Hindlimb muscle (tissue), 1 donor: ENCODE data around the gene CHST13. TPM values are rescaled to one million over a fixed set of nuclear protein-coding genes. Genes with fewer than 3 reads are reported as not detected.

Source experiments
- polyA plus RNA-seq: library from polyadenylated mRNA; unstranded; fragments of 120-200 nt; gene quantifications from one replicate; pipeline ENCODE4 v1.2.1, GENCODE V29; 2013; ENCODE audit not compliant: insufficient read length

CHST13 gene
- polyA plus RNA-seq, 1 donor = 0.18 TPM

Other genes with a start within 250 kb of the CHST13 start
- gene KLF15, start 166.7 kb upstream of the CHST13 start, polyA plus RNA-seq = 1.6 TPM
- 0.58 TPM for gene CFAP100, start 129.2 kb upstream of the CHST13 start, polyA plus RNA-seq
- gene ZXDC, start 48.3 kb upstream of the CHST13 start, polyA plus RNA-seq = 32.9 TPM
- 0.14 TPM for gene UROC1, start 6.4 kb upstream of the CHST13 start, polyA plus RNA-seq
- not detected for gene C3orf22, start 34.8 kb downstream of the CHST13 start, polyA plus RNA-seq
- gene TXNRD3, start 131.0 kb downstream of the CHST13 start, polyA plus RNA-seq = 8.6 TPM
- 6.5 TPM for gene CHCHD6, start 180.1 kb downstream of the CHST13 start, polyA plus RNA-seq